HUES48 (cell line): Measurements from ENCODE around the gene HEXB.
"Not testable (repeated sequence)": the region's sequence is repeated elsewhere in the genome, so short reads cannot be mapped to it uniquely, and the experiment has no call there.

Experiments
- H3K27ac ChIP-seq: one replicate; pipeline ENCODE4 v1.7.0; 2013; ENCODE audit warnings: low read depth, low read length, inconsistent platforms
- H3K27me3 ChIP-seq: 2 replicates; pipeline ENCODE4 v1.6.1; 2013; ENCODE audit warnings: mild to moderate bottlenecking, low read length; ENCODE audit not compliant: control insufficient read depth, insufficient read depth
- H3K36me3 ChIP-seq: 2 replicates; pipeline ENCODE4 v1.6.1; 2013; ENCODE audit warnings: low read length; ENCODE audit not compliant: control insufficient read depth, insufficient read depth
- H3K4me1 ChIP-seq: 2 replicates; pipeline ENCODE4 v1.6.1; 2013; ENCODE audit warnings: mild to moderate bottlenecking, low read length; ENCODE audit not compliant: control insufficient read depth, insufficient read depth
- H3K4me3 ChIP-seq: 2 replicates; pipeline ENCODE4 v1.5.1; 2013; ENCODE audit warnings: mild to moderate bottlenecking, low read depth, low read length
- H3K9ac ChIP-seq: 2 replicates; pipeline ENCODE4 v1.6.1; 2013; ENCODE audit warnings: mild to moderate bottlenecking, low read depth, low read length, moderate library complexity
- H3K9me3 ChIP-seq: 2 replicates; pipeline ENCODE4 v1.6.1; 2013; ENCODE audit warnings: low read length; ENCODE audit not compliant: control insufficient read depth, insufficient read depth

Gene HEXB

DNA sequence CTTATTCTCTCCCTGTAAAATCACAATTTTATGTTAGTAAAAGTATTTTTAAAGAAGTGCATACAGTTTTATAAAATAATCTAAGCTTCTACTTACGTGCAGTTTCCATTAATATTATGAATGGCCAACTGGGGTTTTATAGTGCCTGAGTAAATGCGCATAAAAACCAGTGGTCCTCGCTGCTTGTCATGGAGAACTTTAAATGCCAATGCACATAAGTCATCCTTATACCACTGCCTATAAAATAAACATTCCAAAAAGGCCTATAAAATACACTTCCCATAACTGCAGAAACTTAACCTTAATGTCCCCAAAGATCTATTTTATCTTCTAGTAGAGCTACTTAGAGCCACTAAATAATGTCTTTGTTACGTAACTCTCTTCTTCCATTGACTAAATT, 53.4 kb downstream of the HEXB start:
- H3K4me1 ChIP-seq, result no peaks in the 10 kb centered on the region
- H3K36me3 ChIP-seq, result peaks cover 88% of the 10 kb centered on the region
- H3K27ac ChIP-seq, result no peak overlapping the region

GRCh38 chr5:74748742-74749141, 63.7 kb downstream of the HEXB start:
- H3K27ac ChIP-seq, H3K27me3 ChIP-seq, H3K9ac ChIP-seq, H3K9me3 ChIP-seq, H3K4me3 ChIP-seq, H3K4me1 ChIP-seq: not testable (repeated sequence)
- peaks cover 69% of the 10 kb centered on the region for H3K36me3 ChIP-seq

More for the DNA sequence above, 53.4 kb downstream of the HEXB start:
- Histone ChIP-seq H3K4me3 (no peak overlapping the region), H3K9me3 (no peaks in the 10 kb centered on the region), H3K9ac (no peak overlapping the region), H3K27me3 (no peaks in the 10 kb centered on the region)

GRCh38 chr5:74761241-74761640, 76.2 kb downstream of the HEXB start:
- Histone ChIP-seq H3K27ac (no peak overlapping the region), H3K36me3 (peaks cover 74% of the 10 kb centered on the region)

GRCh38 chr5:74762599-74762998, 77.6 kb downstream of the HEXB start:
- no peaks in the 10 kb centered on the region for H3K9me3 ChIP-seq
- no peak overlapping the region for H3K9ac ChIP-seq
- no peak overlapping the region for H3K27ac ChIP-seq

More at GRCh38 chr5:74761241-74761640, 76.2 kb downstream of the HEXB start:
- Histone ChIP-seq H3K4me1 (no peaks in the 10 kb centered on the region), H3K4me3 (no peak overlapping the region), H3K9ac (no peak overlapping the region), H3K9me3 (no peaks in the 10 kb centered on the region), H3K27me3 (no peaks in the 10 kb centered on the region)

DNA sequence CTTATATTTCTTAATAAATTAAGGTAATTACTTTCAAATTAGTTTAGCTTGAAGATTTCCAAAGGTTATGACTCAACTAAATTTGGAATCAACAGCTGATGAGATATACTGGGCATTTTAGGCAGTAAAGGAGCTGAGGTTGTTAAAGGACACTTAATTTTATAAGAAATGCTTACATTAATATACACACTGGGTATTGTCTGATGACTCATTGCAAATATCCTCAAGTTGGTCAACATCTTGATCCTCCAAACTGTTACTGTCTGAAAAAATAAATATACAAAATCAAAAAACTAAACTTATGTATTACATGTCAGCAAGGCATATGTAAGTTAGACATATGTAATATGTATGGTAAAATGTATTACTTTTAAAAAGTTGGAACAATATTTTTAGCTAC, 78.5 kb downstream of the HEXB start:
- peaks cover 53% of the 10 kb centered on the region for H3K36me3 ChIP-seq
- H3K27ac ChIP-seq, result no peak overlapping the region
- H3K4me3 ChIP-seq, result no peak overlapping the region
- H3K27me3 ChIP-seq, result no peaks in the 10 kb centered on the region
- H3K4me1 ChIP-seq, result peaks cover 5% of the 10 kb centered on the region; the same call in 1 of the 2 replicates
- H3K9me3 ChIP-seq, result no peaks in the 10 kb centered on the region
- no peak overlapping the region for H3K9ac ChIP-seq

More at GRCh38 chr5:74762599-74762998, 77.6 kb downstream of the HEXB start:
- H3K4me3 ChIP-seq, result no peak overlapping the region
- H3K27me3 ChIP-seq, result no peaks in the 10 kb centered on the region
- no peaks in the 10 kb centered on the region for H3K4me1 ChIP-seq
- H3K36me3 ChIP-seq, result peaks cover 62% of the 10 kb centered on the region

DNA sequence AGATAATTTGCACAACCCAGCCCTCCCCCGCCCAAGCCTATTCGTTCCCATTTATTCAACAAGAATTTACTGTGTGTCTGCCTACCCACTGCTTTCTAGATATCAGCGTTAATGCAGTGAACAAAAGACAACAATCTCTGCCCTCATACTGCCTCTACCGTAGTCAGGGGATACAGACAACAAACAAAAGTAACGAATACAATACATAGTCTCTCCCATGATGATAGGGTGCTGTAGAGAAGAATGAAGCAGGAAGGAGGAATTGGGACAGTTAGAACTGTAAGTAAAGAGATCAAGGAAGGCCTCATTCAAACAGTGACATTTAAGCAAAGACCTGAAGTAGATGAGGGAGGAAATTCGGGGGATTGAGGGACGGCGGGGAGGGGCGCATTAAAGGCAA, 80.2 kb downstream of the HEXB start:
- peaks cover 53% of the 10 kb centered on the region for H3K36me3 ChIP-seq
- peaks cover 5% of the 10 kb centered on the region; the same call in 1 of the 2 replicates for H3K4me1 ChIP-seq
- no peak overlapping the region for H3K9ac ChIP-seq
- no peak overlapping the region for H3K27ac ChIP-seq
- 0 out of 2 replicates have a peak overlapping the region, but pooled peaks have one; percentile 99 for H3K4me3 ChIP-seq
- H3K27me3 ChIP-seq, result no peaks in the 10 kb centered on the region
- H3K9me3 ChIP-seq, result no peaks in the 10 kb centered on the region

DNA sequence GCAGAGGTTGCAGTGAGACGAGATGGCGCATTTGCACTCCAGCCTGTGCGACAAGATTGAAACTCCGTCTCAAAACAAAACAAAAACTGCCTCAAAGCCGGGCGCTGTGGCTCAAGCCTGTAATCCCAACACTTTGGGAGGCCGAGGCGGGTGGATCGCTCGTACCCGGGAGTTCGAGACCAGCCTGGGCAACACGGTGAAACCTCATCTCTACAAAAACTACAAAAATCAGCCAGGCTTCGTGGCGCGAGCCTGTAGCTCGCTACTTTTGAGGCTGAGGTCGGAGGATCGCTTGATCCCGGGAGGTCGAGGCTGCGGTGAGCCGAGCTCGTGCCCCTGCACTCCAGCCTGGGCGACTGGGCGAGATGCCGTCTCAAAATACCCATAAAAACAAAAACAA, 80.9 kb downstream of the HEXB start:
- Histone ChIP-seq H3K4me3 (peak overlapping the region; percentile 99), H3K4me1 (peaks cover 5% of the 10 kb centered on the region; the same call in 1 of the 2 replicates), H3K9me3 (no peaks in the 10 kb centered on the region), H3K9ac (peak overlapping the region; percentile 38; the same call in 1 of the 2 replicates), H3K36me3 (peaks cover 53% of the 10 kb centered on the region), H3K27ac (no peak overlapping the region), H3K27me3 (no peaks in the 10 kb centered on the region)

GRCh38 chr5:74766418-74766848, 81.4 kb downstream of the HEXB start:
- no peaks in the 10 kb centered on the region for H3K9me3 ChIP-seq
- no peaks in the 10 kb centered on the region for H3K27me3 ChIP-seq
- H3K36me3 ChIP-seq, result peaks cover 57% of the 10 kb centered on the region
- peak overlapping the region; percentile 62 for H3K9ac ChIP-seq
- H3K27ac ChIP-seq, result peak overlapping the region; percentile 84
- H3K4me1 ChIP-seq, result peaks cover 5% of the 10 kb centered on the region; the same call in 1 of the 2 replicates
- peak overlapping the region; percentile 99 for H3K4me3 ChIP-seq

DNA sequence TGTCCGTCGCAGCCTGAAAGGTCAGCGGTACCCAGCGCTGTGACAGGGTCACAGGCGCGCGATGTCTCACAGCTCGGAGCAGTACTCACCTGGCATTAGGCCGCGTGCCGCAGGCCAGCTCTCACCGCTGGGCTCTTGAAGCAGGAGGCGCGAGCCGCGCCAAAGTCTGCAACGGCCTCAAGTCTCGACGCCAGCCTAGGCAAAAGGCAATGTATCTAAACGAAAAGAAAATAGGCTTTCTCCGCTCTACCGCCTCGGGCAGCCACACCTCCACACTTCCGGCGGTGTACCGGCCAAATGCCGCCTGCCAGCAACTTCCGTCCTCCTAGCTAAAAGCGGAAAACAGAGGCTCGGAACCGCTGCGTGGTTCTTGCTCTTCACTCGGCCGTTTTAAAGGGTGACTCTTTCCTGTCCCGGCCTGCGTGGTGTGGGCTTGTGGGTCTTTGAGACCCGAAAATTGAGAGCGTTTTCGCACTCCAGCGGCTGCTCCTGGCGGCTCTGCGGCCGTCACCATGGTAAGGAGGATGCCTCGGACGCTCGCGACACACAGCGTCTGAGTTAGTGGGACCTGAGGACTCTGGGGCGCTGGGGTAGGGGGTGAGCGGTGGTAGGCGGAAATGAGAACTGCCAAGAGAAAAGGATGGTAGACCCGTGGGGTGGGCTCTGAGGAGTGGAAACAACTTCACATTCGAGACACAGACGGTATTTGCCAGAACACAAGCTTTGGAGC, 82.0 kb downstream of the HEXB start, which contains the start of the genes GFM2 and NSA2:
GFM2 (minus strand) TSS at position 269 of the 730 bp plus-strand sequence. CDS start 3,375 bp downstream, outside the sequence.
NSA2 (plus strand) TSS at position 401 of the 730 bp plus-strand sequence; CDS start at position 513, 112 bp downstream.
- Histone ChIP-seq H3K4me1 (peaks cover 5% of the 10 kb centered on the region; the same call in 1 of the 2 replicates), H3K4me3 (peak within 1 kb of the TSS; percentile 99), H3K9ac (peak within 1 kb of the TSS; percentile 62), H3K9me3 (no peaks in the 10 kb centered on the region), H3K27ac (peak within 1 kb of the TSS; percentile 84), H3K27me3 (no peaks in the 10 kb centered on the region), H3K36me3 (peaks cover 51% of the 10 kb centered on the region)

GRCh38 chr5:74767579-74767913, 82.5 kb downstream of the HEXB start:
- peak overlapping the region; percentile 63 for H3K27ac ChIP-seq
- peak overlapping the region; percentile 99 for H3K4me3 ChIP-seq
- H3K4me1 ChIP-seq, result peaks cover 5% of the 10 kb centered on the region; the same call in 1 of the 2 replicates
- H3K36me3 ChIP-seq, result peaks cover 50% of the 10 kb centered on the region
- peak overlapping the region; percentile 60 for H3K9ac ChIP-seq
- no peaks in the 10 kb centered on the region for H3K9me3 ChIP-seq
- no peaks in the 10 kb centered on the region for H3K27me3 ChIP-seq
